ENCODE data around the gene ARMC5. TPM values are rescaled to one million over a fixed set of nuclear protein-coding genes. Genes with fewer than 3 reads are reported as not detected.

Gene ARMC5
- 10 to 100 TPM; 12.3 to 20.5 (median 14.1) TPM for polyA plus RNA-seq
- long read RNA-seq, donor 1, result 0 reads
- long read RNA-seq, donor 2, full-length matches to known transcripts, result 5 of 5 reads
- long read RNA-seq, donor 2, partial matches to known transcripts, result 0 of 5 reads
- long read RNA-seq, donor 2, other reads (novel, unspliced or antisense), result 0 of 5 reads
- long read RNA-seq, donor 3, transcript ARMC5-208 (2 exons, 723 nt), result major isoform, 5 of 6 reads
- long read RNA-seq, donor 3, partial matches to known transcripts, result 0 of 6 reads
- long read RNA-seq, donor 3, other reads (novel, unspliced or antisense), result 0 of 6 reads
- long read RNA-seq, donor 4, full-length matches to known transcripts, result 1 of 1 reads
- long read RNA-seq, donor 4, partial matches to known transcripts, result 0 of 1 reads
- long read RNA-seq, donor 4, other reads (novel, unspliced or antisense), result 0 of 1 reads
- long read RNA-seq, donor 5, result 0 reads
- long read RNA-seq, donor 6, full-length matches to known transcripts, result 1 of 1 reads
- long read RNA-seq, donor 6, partial matches to known transcripts, result 0 of 1 reads
- long read RNA-seq, donor 6, other reads (novel, unspliced or antisense), result 0 of 1 reads
- long read RNA-seq, donor 7, partial matches to known transcripts, result 0 of 1 reads
- long read RNA-seq, donor 7, other reads (novel, unspliced or antisense), result 0 of 1 reads
- long read RNA-seq, donor 8, partial matches to known transcripts, result 0 of 1 reads
- long read RNA-seq, donor 8, other reads (novel, unspliced or antisense), result 0 of 1 reads
- long read RNA-seq, donor 9, result 0 reads
- long read RNA-seq, donor 10, partial matches to known transcripts, result 0 of 1 reads
- long read RNA-seq, donor 10, other reads (novel, unspliced or antisense), result 0 of 1 reads

DNA sequence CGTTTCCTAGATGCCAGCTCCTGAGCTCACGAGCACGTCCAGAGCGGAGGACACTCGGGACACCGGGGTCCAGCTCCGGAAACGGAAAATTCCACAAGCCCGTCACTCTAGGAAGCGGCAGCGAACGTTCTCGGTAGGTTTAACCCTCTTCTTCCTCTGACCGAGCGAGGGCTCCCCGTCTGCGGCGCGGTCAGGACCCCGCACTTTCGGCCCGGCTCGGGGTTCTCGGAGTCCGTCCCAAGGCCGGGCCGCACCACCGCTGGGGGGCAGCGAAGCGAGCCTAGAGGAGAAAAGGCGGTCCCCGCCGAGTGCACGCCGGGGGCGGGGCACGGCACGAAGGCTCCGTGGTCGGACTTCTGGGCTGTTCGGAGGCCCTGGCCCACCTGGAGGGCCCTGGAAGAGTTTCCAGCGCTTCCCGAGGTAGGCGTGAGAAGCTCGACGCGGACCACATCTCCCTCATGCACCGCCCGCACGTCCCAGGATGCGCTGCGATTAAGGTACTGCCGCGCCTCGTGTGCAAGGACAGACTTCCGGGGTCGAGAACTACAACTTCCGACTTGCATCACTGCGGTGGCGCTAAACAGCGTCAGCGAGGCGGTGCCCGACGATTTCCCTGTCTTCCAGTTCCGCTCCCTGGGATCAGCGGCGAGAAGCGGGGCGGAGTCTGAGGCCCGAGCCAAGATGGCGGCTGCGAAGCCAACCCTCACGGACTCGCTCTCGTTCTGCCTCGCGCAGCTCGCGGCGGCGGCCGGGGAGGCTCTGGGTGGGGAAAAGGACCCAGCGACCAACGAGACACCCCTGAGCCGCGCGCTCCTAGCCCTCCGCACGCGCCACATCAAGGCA is at the start of gene ARMC5:
TSS of gene ARMC5 (plus strand) at position 658 of the 843 bp plus-strand sequence. CDS start at position 682, 24 bp downstream.
- peak within 1 kb of the TSS; percentile 68 to 85 (median 69) for H3K4me3 ChIP-seq (ENCODE audit: low read depth in 1 of 3, low read length in 3 of 3)
- H3K4me1 ChIP-seq (ENCODE audit: control insufficient read depth in 3 of 3, insufficient read depth in 2 of 3, low read depth in 1 of 3, low read length in 2 of 3), result peaks cover 2 to 27% (median 3%) of the 10 kb centered on the region in 3 donors
- no peaks in the 10 kb centered on the region for H3K9me3 ChIP-seq (ENCODE audit: control insufficient read depth in 2 of 2, insufficient read depth in 1 of 2, low read depth in 1 of 2, low read length in 1 of 2)
- DNase-seq, result peak; percentile 98 to 99
- H3K36me3 ChIP-seq (ENCODE audit: control insufficient read depth in 3 of 3, insufficient read depth in 2 of 3, low read depth in 1 of 3, low read length in 3 of 3), result peaks cover 0 to 46% (median 3%) of the 10 kb centered on the region in 3 donors
- H3K27me3 ChIP-seq (ENCODE audit: control insufficient read depth in 3 of 3, insufficient read depth in 3 of 3, low read length in 3 of 3), result no peaks in the 10 kb centered on the region
- FAIRE-seq, result no peak
- peak within 1 kb of the TSS; percentile 88 to 99 (median 99) for H3K27ac ChIP-seq (ENCODE audit: low read depth in 1 of 3, low read length in 2 of 3)
- 0 to 1% (median 0%) methylated on average over 72 to 91 of the region's 91 CpGs for WGBS, 3 donors

GRCh38 chr16:31410082-31410481 is 49.2 kb upstream of the ARMC5 start:
- H3K27ac ChIP-seq (ENCODE audit: low read depth in 1 of 3, low read length in 2 of 3), result no peak overlapping the region
- peaks cover 0 to 4% (median 0%) of the 10 kb centered on the region in 3 donors for H3K27me3 ChIP-seq (ENCODE audit: control insufficient read depth in 3 of 3, insufficient read depth in 3 of 3, low read length in 3 of 3)
- H3K9me3 ChIP-seq (ENCODE audit: control insufficient read depth in 2 of 2, insufficient read depth in 1 of 2, low read depth in 1 of 2, low read length in 1 of 2), result no peaks in the 10 kb centered on the region
- DNase-seq (no peak), FAIRE-seq (no peak)
- 80 to 89% (median 83%) methylated on average over 9 of the region's 9 CpGs for WGBS, 3 donors
- no peaks in the 10 kb centered on the region for H3K36me3 ChIP-seq (ENCODE audit: control insufficient read depth in 3 of 3, insufficient read depth in 2 of 3, low read depth in 1 of 3, low read length in 3 of 3)
- H3K4me3 ChIP-seq (ENCODE audit: low read depth in 1 of 3, low read length in 3 of 3), result no peak overlapping the region
- H3K4me1 ChIP-seq (ENCODE audit: control insufficient read depth in 3 of 3, insufficient read depth in 2 of 3, low read depth in 1 of 3, low read length in 2 of 3), result no peaks in the 10 kb centered on the region

GRCh38 chr16:31411024-31411844 is 48.1 kb upstream of the ARMC5 start:
- Histone ChIP-seq H3K27ac (ENCODE audit: low read depth in 1 of 3, low read length in 2 of 3) (no peak overlapping the region), H3K9me3 (ENCODE audit: control insufficient read depth in 2 of 2, insufficient read depth in 1 of 2, low read depth in 1 of 2, low read length in 1 of 2) (no peaks in the 10 kb centered on the region), H3K27me3 (ENCODE audit: control insufficient read depth in 3 of 3, insufficient read depth in 3 of 3, low read length in 3 of 3) (peaks cover 0 to 4% (median 0%) of the 10 kb centered on the region in 3 donors), H3K4me1 (ENCODE audit: control insufficient read depth in 3 of 3, insufficient read depth in 2 of 3, low read depth in 1 of 3, low read length in 2 of 3) (no peaks in the 10 kb centered on the region), H3K36me3 (ENCODE audit: control insufficient read depth in 3 of 3, insufficient read depth in 2 of 3, low read depth in 1 of 3, low read length in 3 of 3) (no peaks in the 10 kb centered on the region), H3K4me3 (ENCODE audit: low read depth in 1 of 3, low read length in 3 of 3) (no peak overlapping the region)
- 81 to 87% (median 82%) methylated on average over 20 to 22 of the region's 22 CpGs for WGBS, 3 donors
- FAIRE-seq (no peak), DNase-seq (no peak)

GRCh38 chr16:31412750-31413149 is 46.6 kb upstream of the ARMC5 start:
- Histone ChIP-seq H3K27me3 (ENCODE audit: control insufficient read depth in 3 of 3, insufficient read depth in 3 of 3, low read length in 3 of 3) (peaks cover 0 to 4% (median 0%) of the 10 kb centered on the region in 3 donors), H3K9me3 (ENCODE audit: control insufficient read depth in 2 of 2, insufficient read depth in 1 of 2, low read depth in 1 of 2, low read length in 1 of 2) (no peaks in the 10 kb centered on the region), H3K36me3 (ENCODE audit: control insufficient read depth in 3 of 3, insufficient read depth in 2 of 3, low read depth in 1 of 3, low read length in 3 of 3) (no peaks in the 10 kb centered on the region), H3K27ac (ENCODE audit: low read depth in 1 of 3, low read length in 2 of 3) (no peak overlapping the region), H3K4me1 (ENCODE audit: control insufficient read depth in 3 of 3, insufficient read depth in 2 of 3, low read depth in 1 of 3, low read length in 2 of 3) (no peaks in the 10 kb centered on the region), H3K4me3 (ENCODE audit: low read depth in 1 of 3, low read length in 3 of 3) (no peak overlapping the region)
- 86% methylated on average over 10 of the region's 10 CpGs for WGBS, 3 donors
- no peak for FAIRE-seq
- no peak for DNase-seq

GRCh38 chr16:31413381-31413780 is 45.9 kb upstream of the ARMC5 start:
- 88 to 95% (median 94%) methylated on average over 5 of the region's 5 CpGs for WGBS, 3 donors
- peaks cover 0 to 4% (median 0%) of the 10 kb centered on the region in 3 donors for H3K27me3 ChIP-seq (ENCODE audit: control insufficient read depth in 3 of 3, insufficient read depth in 3 of 3, low read length in 3 of 3)
- no peaks in the 10 kb centered on the region for H3K9me3 ChIP-seq (ENCODE audit: control insufficient read depth in 2 of 2, insufficient read depth in 1 of 2, low read depth in 1 of 2, low read length in 1 of 2)
- no peaks in the 10 kb centered on the region for H3K4me1 ChIP-seq (ENCODE audit: control insufficient read depth in 3 of 3, insufficient read depth in 2 of 3, low read depth in 1 of 3, low read length in 2 of 3)
- FAIRE-seq, result no peak
- no peaks in the 10 kb centered on the region for H3K36me3 ChIP-seq (ENCODE audit: control insufficient read depth in 3 of 3, insufficient read depth in 2 of 3, low read depth in 1 of 3, low read length in 3 of 3)
- no peak overlapping the region for H3K27ac ChIP-seq (ENCODE audit: low read depth in 1 of 3, low read length in 2 of 3)
- DNase-seq, result no peak
- no peak overlapping the region for H3K4me3 ChIP-seq (ENCODE audit: low read depth in 1 of 3, low read length in 3 of 3)

DNA sequence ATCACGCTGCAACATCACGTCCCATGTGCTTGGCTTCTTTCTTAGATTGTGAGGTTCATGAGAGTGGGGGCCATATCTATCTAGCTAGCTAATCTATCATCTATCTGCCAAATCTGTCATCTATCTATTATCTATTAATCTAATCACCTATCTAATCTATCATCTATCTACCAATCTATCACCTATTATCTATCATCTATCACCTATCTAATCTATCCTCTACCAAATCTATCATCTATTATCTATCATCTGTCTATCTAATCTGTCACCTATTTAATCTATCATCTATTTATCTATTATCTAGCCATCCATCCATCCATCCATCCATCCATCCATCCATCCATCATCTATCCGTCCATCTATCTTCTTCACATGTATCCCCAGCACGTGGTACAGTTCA is 45.4 kb upstream of the ARMC5 start:
- Histone ChIP-seq H3K27me3 (ENCODE audit: control insufficient read depth in 3 of 3, insufficient read depth in 3 of 3, low read length in 3 of 3) (peaks cover 0 to 4% (median 0%) of the 10 kb centered on the region in 3 donors), H3K27ac (ENCODE audit: low read depth in 1 of 3, low read length in 2 of 3) (no peak overlapping the region), H3K36me3 (ENCODE audit: control insufficient read depth in 3 of 3, insufficient read depth in 2 of 3, low read depth in 1 of 3, low read length in 3 of 3) (no peaks in the 10 kb centered on the region), H3K4me1 (ENCODE audit: control insufficient read depth in 3 of 3, insufficient read depth in 2 of 3, low read depth in 1 of 3, low read length in 2 of 3) (no peaks in the 10 kb centered on the region), H3K9me3 (ENCODE audit: control insufficient read depth in 2 of 2, insufficient read depth in 1 of 2, low read depth in 1 of 2, low read length in 1 of 2) (no peaks in the 10 kb centered on the region), H3K4me3 (ENCODE audit: low read depth in 1 of 3, low read length in 3 of 3) (no peak overlapping the region)
- DNase-seq, result no peak
- no peak for FAIRE-seq
- 83 to 94% (median 90%) methylated on average over 4 of the region's 4 CpGs for WGBS, 3 donors

DNA sequence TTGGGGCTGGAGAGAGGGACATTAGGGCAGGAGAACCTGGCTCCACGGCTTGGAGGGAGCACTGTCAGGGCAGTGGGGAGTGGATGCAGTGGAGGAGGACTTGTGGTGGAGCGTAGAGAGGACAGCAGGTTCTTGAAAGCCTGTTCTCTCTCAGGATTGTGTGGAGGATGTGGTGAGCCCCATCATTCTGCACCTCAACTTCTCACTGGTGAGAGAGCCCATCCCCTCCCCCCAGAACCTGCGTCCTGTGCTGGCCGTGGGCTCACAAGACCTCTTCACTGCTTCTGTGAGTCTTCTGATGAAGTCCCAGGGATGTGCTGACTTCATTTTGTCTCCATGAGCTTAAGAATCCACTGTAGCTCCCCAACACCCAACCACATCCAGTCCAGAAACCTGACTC is 44.6 kb upstream of the ARMC5 start:
- no peaks in the 10 kb centered on the region for H3K9me3 ChIP-seq (ENCODE audit: control insufficient read depth in 2 of 2, insufficient read depth in 1 of 2, low read depth in 1 of 2, low read length in 1 of 2)
- H3K27me3 ChIP-seq (ENCODE audit: control insufficient read depth in 3 of 3, insufficient read depth in 3 of 3, low read length in 3 of 3), result peaks cover 0 to 4% (median 0%) of the 10 kb centered on the region in 3 donors
- no peak overlapping the region for H3K4me3 ChIP-seq (ENCODE audit: low read depth in 1 of 3, low read length in 3 of 3)
- no peaks in the 10 kb centered on the region for H3K36me3 ChIP-seq (ENCODE audit: control insufficient read depth in 3 of 3, insufficient read depth in 2 of 3, low read depth in 1 of 3, low read length in 3 of 3)
- FAIRE-seq (no peak), DNase-seq (peak in 1 of 2 donors; percentile 63)
- H3K27ac ChIP-seq (ENCODE audit: low read depth in 1 of 3, low read length in 2 of 3), result no peak overlapping the region
- WGBS, 3 donors, result 56 to 66% (median 63%) methylated on average over 4 of the region's 4 CpGs
- H3K4me1 ChIP-seq (ENCODE audit: control insufficient read depth in 3 of 3, insufficient read depth in 2 of 3, low read depth in 1 of 3, low read length in 2 of 3), result no peaks in the 10 kb centered on the region
